ENCODE data around the gene OGFRL1. TPM values are rescaled to one million over a fixed set of nuclear protein-coding genes. Genes with fewer than 3 reads are reported as not detected.

The OGFRL1 gene
- total RNA-seq, 1 experiment from 2014 or later: 10.3 TPM

GRCh38 chr6:71245265-71246049 lies 43.2 kb upstream of the OGFRL1 start:
- POLR2A ChIA-PET: no interaction called here
- CTCF ChIA-PET: no interaction called here
- Histone ChIP-seq H3K79me2 (ENCODE audit: insufficient read depth, low read length) (no peaks in the 10 kb centered on the region), H3K4me1 (ENCODE audit: control insufficient read depth in 1 of 2, insufficient read depth in 2 of 2, low read length in 2 of 2) (no peaks in the 10 kb centered on the region), H3K27me3 (ENCODE audit: insufficient read depth, low read length) (no peaks in the 10 kb centered on the region), H3K9me3 (ENCODE audit: control insufficient read depth in 1 of 2, insufficient read depth in 1 of 2, low read depth in 1 of 2, low read length in 2 of 2) (no peaks in the 10 kb centered on the region), H3K27ac (ENCODE audit: low read depth, low read length) (no peak overlapping the region), H3K36me3 (ENCODE audit: control insufficient read depth in 1 of 2, insufficient read depth in 2 of 2, low read length in 2 of 2) (no peaks in the 10 kb centered on the region), H3K9me2 (ENCODE audit: insufficient read depth) (no peaks in the 10 kb centered on the region), H3K4me2 (ENCODE audit: low read length) (no peak overlapping the region), H3K9ac (ENCODE audit: low read length) (no peak overlapping the region), H2AFZ (ENCODE audit: low read depth, low read length, poor library complexity, severe bottlenecking) (no peak overlapping the region), H4K20me1 (ENCODE audit: insufficient read depth) (no peaks in the 10 kb centered on the region), H3K4me3 (replicated peaks in 1 of 2; ENCODE audit: low read depth in 1 of 2, low read length in 2 of 2) (no peak overlapping the region)
- intact Hi-C loops (cut with micrococcal nuclease): no loop called here
- no TSS peak for BruUV-seq (replicated peaks)
- DNase-seq (ENCODE audit: low read depth, low spot score) (no peak), ATAC-seq (no peak)
- no peak for TF ChIP-seq SP1 (IDR thresholded peaks at IDR 0.05; ENCODE audit: low read depth)
- TF ChIP-seq, protein P1, sequence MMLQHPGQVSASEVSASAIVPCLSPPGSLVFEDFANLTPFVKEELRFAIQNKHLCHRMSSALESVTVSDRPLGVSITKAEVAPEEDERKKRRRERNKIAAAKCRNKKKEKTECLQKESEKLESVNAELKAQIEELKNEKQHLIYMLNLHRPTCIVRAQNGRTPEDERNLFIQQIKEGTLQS (IDR thresholded peaks at IDR 0.05): no peak
- TF ChIP-seq, protein P2, sequence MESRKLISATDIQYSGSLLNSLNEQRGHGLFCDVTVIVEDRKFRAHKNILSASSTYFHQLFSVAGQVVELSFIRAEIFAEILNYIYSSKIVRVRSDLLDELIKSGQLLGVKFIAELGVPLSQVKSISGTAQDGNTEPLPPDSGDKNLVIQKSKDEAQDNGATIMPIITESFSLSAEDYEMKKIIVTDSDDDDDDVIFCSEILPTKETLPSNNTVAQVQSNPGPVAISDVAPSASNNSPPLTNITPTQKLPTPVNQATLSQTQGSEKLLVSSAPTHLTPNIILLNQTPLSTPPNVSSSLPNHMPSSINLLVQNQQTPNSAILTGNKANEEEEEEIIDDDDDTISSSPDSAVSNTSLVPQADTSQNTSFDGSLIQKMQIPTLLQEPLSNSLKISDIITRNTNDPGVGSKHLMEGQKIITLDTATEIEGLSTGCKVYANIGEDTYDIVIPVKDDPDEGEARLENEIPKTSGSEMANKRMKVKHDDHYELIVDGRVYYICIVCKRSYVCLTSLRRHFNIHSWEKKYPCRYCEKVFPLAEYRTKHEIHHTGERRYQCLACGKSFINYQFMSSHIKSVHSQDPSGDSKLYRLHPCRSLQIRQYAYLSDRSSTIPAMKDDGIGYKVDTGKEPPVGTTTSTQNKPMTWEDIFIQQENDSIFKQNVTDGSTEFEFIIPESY (IDR thresholded peaks at IDR 0.05; ENCODE audit: extremely low read depth, insufficient replicate concordance, low read length): no peak
- no peak for TF ChIP-seq ELF1 (IDR thresholded peaks at IDR 0.05; ENCODE audit: borderline replicate concordance, low read depth)
- no peak for TF ChIP-seq SRF (IDR thresholded peaks at IDR 0.05; ENCODE audit: low read depth)
- no peak for TF ChIP-seq EGR1 (IDR thresholded peaks at IDR 0.05; ENCODE audit: low read depth)
- TF ChIP-seq EZH2 (IDR thresholded peaks at IDR 0.05): no peak
- TF ChIP-seq CBX3 (IDR thresholded peaks at IDR 0.05; ENCODE audit: low read depth): no peak
- TF ChIP-seq POLR2AphosphoS5 (IDR thresholded peaks at IDR 0.05; ENCODE audit: low read depth, low read length): no peak
- RAD21 ChIA-PET (ENCODE audit: low non-redundant PET in 1 of 2, low total read pairs in 2 of 2, uncharacterized antibody in 2 of 2, unreplicated experiment in 2 of 2): no interaction called here

Data from HCT116 (cell line).